Upper lobe of right lung (tissue), 1 donor: ENCODE data around the gene C6orf47. TPM values are rescaled to one million over a fixed set of nuclear protein-coding genes. Genes with fewer than 3 reads are reported as not detected.
A peak's percentile ranks its signal among the peaks of the same experiment; 100 is the strongest.

Source experiments
- ATAC-seq: fragments of 200-7000 bp; cut with Tn5 transposase; one replicate; pipeline ENCODE4 v1.9.1; 2020; ENCODE audit warnings: mild to moderate bottlenecking, moderate library complexity
- DNase-seq: peaks from one replicate; pipeline ENCODE4 v3.0.0-alpha.2; 2020
- H3K27ac ChIP-seq: fragments of 200-600 bp; one replicate; pipeline ENCODE4 v1.8.0; 2022
- H3K27me3 ChIP-seq: fragments of 200-600 bp; one replicate; pipeline ENCODE4 v1.8.0; 2022; ENCODE audit warnings: mild to moderate bottlenecking
- H3K36me3 ChIP-seq: fragments of 200-600 bp; one replicate; pipeline ENCODE4 v1.8.0; 2022
- H3K4me1 ChIP-seq: fragments of 200-600 bp; one replicate; pipeline ENCODE4 v1.8.0; 2022
- H3K4me3 ChIP-seq: fragments of 200-600 bp; one replicate; pipeline ENCODE4 v1.8.0; 2022; ENCODE audit warnings: mild to moderate bottlenecking
- H3K9me3 ChIP-seq: fragments of 200-600 bp; one replicate; pipeline ENCODE4 v1.8.0; 2022
- CTCF ChIP-seq: fragments of 200-600 bp; IDR thresholded peaks from one replicate; pipeline ENCODE4 v1.8.0; 2022; ENCODE audit warnings: antibody characterized with exemption
- intact Hi-C: fragments of 100-400 bp; cut with DNase I; formaldehyde crosslinking; loops from one replicate; pipeline ENCODE4 v1.11.0; 2022
- total RNA-seq: library from RNA; stranded (reverse); fragmentation: NEBNext Ultra II Directional; extraction: Animal tissue kit (Norgen Biotek cat#: 25700); gene quantifications from one replicate; pipeline ENCODE4 v1.2.1, GENCODE V29; 2021
- donor health status: DM: no; HTN: yes; CAD: no; lungs with severe emphysema.

C6orf47 gene
- total RNA-seq, 1 donor from 2014 or later: 25.6 TPM

- H3K9me3 ChIP-seq: no peaks in the 10 kb centered on the region
- H3K36me3 ChIP-seq: peaks cover 40% of the 10 kb centered on the region
- H3K27me3 ChIP-seq: no peaks in the 10 kb centered on the region
- peaks cover 46% of the 10 kb centered on the region for H3K4me1 ChIP-seq
- H3K27ac ChIP-seq: peak overlapping the region; percentile 82
- H3K4me3 ChIP-seq: peak overlapping the region; percentile 80
- DNase-seq (no peak), ATAC-seq (peak; percentile 52)
- no peak for TF ChIP-seq CTCF
- intact Hi-C loops: no loop called here
These were observed 763 bp downstream of the C6orf47 start for GRCh38 chr6:31659649-31660380.

- ATAC-seq (no peak), DNase-seq (no peak)
- Histone ChIP-seq H3K4me1 (peaks cover 43% of the 10 kb centered on the region), H3K36me3 (peaks cover 40% of the 10 kb centered on the region), H3K4me3 (peak overlapping the region; percentile 80), H3K27me3 (no peaks in the 10 kb centered on the region), H3K9me3 (no peaks in the 10 kb centered on the region), H3K27ac (peak overlapping the region; percentile 82)
- intact Hi-C loops: no loop called here
- no peak for TF ChIP-seq CTCF
These were observed 1.5 kb downstream of the C6orf47 start for GRCh38 chr6:31658983-31659648.

GRCh38 chr6:31658158-31658688 is 2.4 kb downstream of the C6orf47 start:
- Histone ChIP-seq H3K36me3 (peaks cover 36% of the 10 kb centered on the region), H3K27ac (no peak overlapping the region), H3K4me1 (peaks cover 38% of the 10 kb centered on the region), H3K9me3 (no peaks in the 10 kb centered on the region), H3K4me3 (no peak overlapping the region), H3K27me3 (no peaks in the 10 kb centered on the region)
- intact Hi-C loops: no loop called here
- ATAC-seq (no peak), DNase-seq (no peak)
- no peak for TF ChIP-seq CTCF

- no peak for ATAC-seq
- intact Hi-C loops: no loop called here
These were observed 3.0 kb downstream of the C6orf47 start for GRCh38 chr6:31657406-31658157.

More at GRCh38 chr6:31657406-31658157, 3.0 kb downstream of the C6orf47 start:
- DNase-seq: no peak
- Histone ChIP-seq H3K27ac (no peak overlapping the region), H3K27me3 (no peaks in the 10 kb centered on the region), H3K36me3 (peaks cover 34% of the 10 kb centered on the region), H3K4me3 (no peak overlapping the region), H3K9me3 (no peaks in the 10 kb centered on the region), H3K4me1 (peaks cover 32% of the 10 kb centered on the region)
- no peak for TF ChIP-seq CTCF
